HEK293 (cell line): ENCODE measurements around the gene OCSTAMP.
A peak's percentile ranks its signal among the peaks of the same experiment; 100 is the strongest.

Experiments
- CTCF ChIA-PET: fragments of 350-600 bp; formaldehyde crosslinking; extraction: SDS; loops from one replicate; lab custom pipeline; 2021; ENCODE audit warnings: antibody characterized with exemption; lab: Yijun Ruan, JAX
- POLR2A ChIA-PET: fragments of 300-600 bp; formaldehyde crosslinking; extraction: SDS; loops from one replicate; lab custom pipeline; 2020; ENCODE audit warnings: antibody characterized with exemption, inconsistent platforms; lab: Yijun Ruan, JAX
- H3K27ac ChIP-seq: fragments of 200-500 bp; sonication (Bioruptor generic); 2 replicates; pipeline ENCODE4 v1.5.1; 2014; ENCODE audit warnings: low read depth, low read length, control low read depth, inconsistent platforms; ENCODE audit errors: extremely low read depth
- H3K36me3 ChIP-seq, 2 experiments: fragments of 200-500 bp in 1 of 2; sonication (Bioruptor generic) in 1 of 2; 1 replicate in 1 of 2; 2 replicates in 1 of 2; pipeline ENCODE4 v1.5.1; 2014 to 2017; ENCODE audit warnings: inconsistent platforms in 2 of 2, low read length in 2 of 2; ENCODE audit not compliant: control insufficient read depth in 2 of 2, insufficient read depth in 1 of 2
- H3K4me1 ChIP-seq: fragments of 200-500 bp; sonication (Bioruptor generic); 2 replicates; pipeline ENCODE4 v1.5.1; 2014; ENCODE audit warnings: mild to moderate bottlenecking, low read length, inconsistent platforms; ENCODE audit not compliant: control insufficient read depth, insufficient read depth
- H3K4me3 ChIP-seq: 2 replicates; pipeline ENCODE4 v1.5.1; 2011; ENCODE audit warnings: low read depth, mild to moderate bottlenecking, control low read depth, low read length, moderate library complexity
- H3K9me3 ChIP-seq: fragments of 200-500 bp; sonication (Bioruptor generic); 2 replicates; pipeline ENCODE4 v1.5.1; 2014; ENCODE audit warnings: low read depth, low read length, inconsistent platforms; ENCODE audit not compliant: control insufficient read depth, insufficient read depth
- KLF16 ChIP-seq: fragments of 450-650 bp; formaldehyde crosslinking; IDR thresholded peaks from 2 replicates; pipeline ENCODE4 v1.5.1; 2017; ENCODE audit warnings: missing biosample characterization, missing genetic modification characterization
- PRDM2 ChIP-seq: fragments of 450-650 bp; formaldehyde crosslinking; IDR thresholded peaks from 2 replicates; pipeline ENCODE4 v1.5.1; 2016; ENCODE audit warnings: missing biosample characterization, missing genetic modification characterization, borderline replicate concordance
- REST ChIP-seq: fragments of 450-650 bp; formaldehyde crosslinking; IDR thresholded peaks from 2 replicates; pipeline ENCODE4 v1.5.1; 2016; ENCODE audit warnings: missing biosample characterization, missing genetic modification characterization
- TRIM28 ChIP-seq: IDR thresholded peaks from 2 replicates; pipeline ENCODE4 v1.6.1; 2011; ENCODE audit warnings: low read length, control low read depth, borderline replicate concordance
- ZBTB11 ChIP-seq: fragments of 450-650 bp; formaldehyde crosslinking; conservative IDR thresholded peaks from 2 replicates; pipeline ENCODE4 v1.5.1; 2016; ENCODE audit warnings: low read depth, missing biosample characterization, missing genetic modification characterization
- ZBTB26 ChIP-seq: fragments of 450-650 bp; formaldehyde crosslinking; optimal IDR thresholded peaks from 2 replicates; pipeline ENCODE3; 2016; ENCODE audit warnings: missing biosample characterization, mild to moderate bottlenecking, missing genetic modification characterization
- ZFP37 ChIP-seq: fragments of 450-650 bp; formaldehyde crosslinking; IDR thresholded peaks from 2 replicates; pipeline ENCODE4 v1.5.1; 2016; ENCODE audit warnings: missing biosample characterization, missing genetic modification characterization
- ZNF202 ChIP-seq: fragments of 450-650 bp; formaldehyde crosslinking; IDR thresholded peaks from 2 replicates; pipeline ENCODE4 v1.5.1; 2016; ENCODE audit warnings: missing biosample characterization, missing genetic modification characterization, borderline replicate concordance
- ZNF214 ChIP-seq: fragments of 450-650 bp; formaldehyde crosslinking; IDR thresholded peaks from 2 replicates; pipeline ENCODE4 v1.5.1; 2017; ENCODE audit warnings: missing biosample characterization, mild to moderate bottlenecking, missing genetic modification characterization, borderline replicate concordance
- ZNF558 ChIP-seq: fragments of 450-650 bp; formaldehyde crosslinking; IDR thresholded peaks from 2 replicates; pipeline ENCODE4 v1.5.1; 2016; ENCODE audit warnings: missing biosample characterization, missing genetic modification characterization
- ZNF621 ChIP-seq: fragments of 450-650 bp; formaldehyde crosslinking; IDR thresholded peaks from 2 replicates; pipeline ENCODE4 v1.5.1; 2017; ENCODE audit warnings: missing biosample characterization, missing genetic modification characterization
- ZNF623 ChIP-seq: fragments of 450-650 bp; formaldehyde crosslinking; IDR thresholded peaks from 2 replicates; pipeline ENCODE4 v1.5.1; 2016; ENCODE audit warnings: missing biosample characterization, missing genetic modification characterization
- ZNF670 ChIP-seq: fragments of 450-650 bp; formaldehyde crosslinking; IDR thresholded peaks from 2 replicates; pipeline ENCODE4 v1.5.1; 2016; ENCODE audit warnings: missing biosample characterization, missing genetic modification characterization, low read depth

OCSTAMP gene

GRCh38 chr20:46549188-46549972 lies 1.1 kb downstream of the OCSTAMP start:
- POLR2A ChIA-PET: no interaction called here
- Histone ChIP-seq H3K4me3 (no peak overlapping the region), H3K36me3 (no peaks in the 10 kb centered on the region), H3K4me1 (no peaks in the 10 kb centered on the region), H3K27ac (no peak overlapping the region), H3K9me3 (no peaks in the 10 kb centered on the region)
- CTCF ChIA-PET: interaction anchor here (1.1 to 2.7 kb wide), 2 partner anchors 10 to 12 kb away, joined by 4 to 16 read pairs; no protein-coding TSS in a partner anchor
- TF ChIP-seq ZNF670 (tag by site-specific recombination) (no peak), ZNF623 (tag by site-specific recombination) (peak; percentile 80)

GRCh38 chr20:46548688-46549087 lies 1.8 kb downstream of the OCSTAMP start:
- TF ChIP-seq ZBTB26 (no peak), ZNF214 (no peak)
- no peaks in the 10 kb centered on the region for H3K9me3 ChIP-seq
- CTCF ChIA-PET: interaction anchor here (0.7 kb wide), 1 partner anchor 34 kb away, joined by 4 read pairs; no protein-coding TSS in a partner anchor
- POLR2A ChIA-PET: no interaction called here
- no peak overlapping the region for H3K27ac ChIP-seq
- H3K4me3 ChIP-seq: no peak overlapping the region
- H3K36me3 ChIP-seq: no peaks in the 10 kb centered on the region
- no peaks in the 10 kb centered on the region for H3K4me1 ChIP-seq

GRCh38 chr20:46547995-46548394 lies 2.5 kb downstream of the OCSTAMP start:
- Histone ChIP-seq H3K4me3 (no peak overlapping the region), H3K4me1 (no peaks in the 10 kb centered on the region), H3K36me3 (no peaks in the 10 kb centered on the region), H3K9me3 (no peaks in the 10 kb centered on the region), H3K27ac (no peak overlapping the region)
- POLR2A ChIA-PET: no interaction called here
- CTCF ChIA-PET: interaction anchor here (0.7 kb wide), 1 partner anchor 35 kb away, joined by 4 read pairs; no protein-coding TSS in a partner anchor
- no peak for TF ChIP-seq ZFP37 (tag by site-specific recombination)
- no peak for TF ChIP-seq TRIM28
- TF ChIP-seq ZNF202: no peak
- no peak for TF ChIP-seq ZNF558 (tag by site-specific recombination)
- no peak for TF ChIP-seq ZBTB26
- TF ChIP-seq ZNF621: no peak
- no peak for TF ChIP-seq KLF16
- no peak for TF ChIP-seq PRDM2 (tag by site-specific recombination)
- no peak for TF ChIP-seq ZBTB11
- TF ChIP-seq REST (tag by site-specific recombination): no peak
